ENCODE results near the gene UBE2QL1.

The UBE2QL1 gene

GRCh38 chr5:6503342-6503741, 54.7 kb downstream of the UBE2QL1 start (continued):
- TF ChIP-seq KLF9 (tag by site-specific recombination; IDR thresholded peaks at IDR 0.05; ENCODE audit: low read depth) (no peak), ZNF248 (tag by site-specific recombination; IDR thresholded peaks at IDR 0.05) (no peak), ZNF211 (tag by site-specific recombination; IDR thresholded peaks at IDR 0.05; ENCODE audit: low read depth) (no peak), ZNF121 (tag by site-specific recombination; IDR thresholded peaks at IDR 0.05) (no peak), SETDB1 (IDR thresholded peaks at IDR 0.05; ENCODE audit: insufficient read length, low read length) (no peak), ZBTB26 (tag by site-specific recombination; optimal IDR thresholded peaks at IDR 0.05) (no peak), ZNF404 (tag by site-specific recombination; IDR thresholded peaks at IDR 0.05) (no peak), ZBTB11 (tag by site-specific recombination; conservative IDR thresholded peaks at IDR 0.05; ENCODE audit: low read depth) (no peak)

GRCh38 chr5:6504677-6505415, 56.2 kb downstream of the UBE2QL1 start:
- H3K9me3 ChIP-seq (ENCODE audit: control insufficient read depth, insufficient read depth, low read depth, low read length) = no peaks in the 10 kb centered on the region
- ChIA-PET CTCF (no interaction called here), POLR2A (no interaction called here)
- no peak overlapping the region for H3K4me3 ChIP-seq (ENCODE audit: low read depth, low read length)
- TF ChIP-seq GLIS2 (tag by site-specific recombination; IDR thresholded peaks at IDR 0.05) (0 out of 2 replicates have a peak, but pooled peaks have one; percentile 12), PRDM6 (tag by site-specific recombination; IDR thresholded peaks at IDR 0.05) (peak; percentile 21; the same call in 1 of the 2 replicates), ZNF776 (tag by site-specific recombination; IDR thresholded peaks at IDR 0.05; ENCODE audit: borderline replicate concordance) (no peak)
- no peaks in the 10 kb centered on the region for H3K36me3 ChIP-seq (ENCODE audit: control insufficient read depth in 2 of 2, insufficient read depth in 1 of 2, low read length in 2 of 2)
- no peak overlapping the region for H3K27ac ChIP-seq (ENCODE audit: extremely low read depth, low read depth, low read length)
- no peaks in the 10 kb centered on the region for H3K4me1 ChIP-seq (ENCODE audit: control insufficient read depth, insufficient read depth, low read length)

- Histone ChIP-seq H3K4me1 (ENCODE audit: control insufficient read depth, insufficient read depth, low read length) (no peaks in the 10 kb centered on the region), H3K27ac (ENCODE audit: extremely low read depth, low read depth, low read length) (no peak overlapping the region), H3K36me3 (ENCODE audit: control insufficient read depth in 2 of 2, insufficient read depth in 1 of 2, low read length in 2 of 2) (no peaks in the 10 kb centered on the region), H3K9me3 (ENCODE audit: control insufficient read depth, insufficient read depth, low read depth, low read length) (no peaks in the 10 kb centered on the region), H3K4me3 (ENCODE audit: low read depth, low read length) (no peak overlapping the region)
- ChIA-PET POLR2A (no interaction called here), CTCF (no interaction called here)
- TF ChIP-seq ZNF558 (tag by site-specific recombination; IDR thresholded peaks at IDR 0.05) (no peak), ZBTB10 (tag by site-specific recombination; IDR thresholded peaks at IDR 0.05) (no peak), AEBP2 (tag by site-specific recombination; IDR thresholded peaks at IDR 0.05; ENCODE audit: borderline replicate concordance) (no peak), ZNF433 (tag by site-specific recombination; IDR thresholded peaks at IDR 0.05; ENCODE audit: low read depth) (no peak), ZNF747 (tag by site-specific recombination; IDR thresholded peaks at IDR 0.05) (no peak), ZNF580 (tag by site-specific recombination; IDR thresholded peaks at IDR 0.05) (no peak), ZNF529 (tag by site-specific recombination; IDR thresholded peaks at IDR 0.05; ENCODE audit: insufficient replicate concordance) (no peak)
Observed at GRCh38 chr5:6505416-6505755, 56.7 kb downstream of the UBE2QL1 start.

Data from HEK293 (cell line).